Panc1 (cell line): ENCODE data around the gene AQP7. TPM values are rescaled to one million over a fixed set of nuclear protein-coding genes. Genes with fewer than 3 reads are reported as not detected.

ENCODE experiments used
- ATAC-seq: fragments of 200-7000 bp; cut with Tn5 transposase; 2 replicates; pipeline ENCODE4 v1.9.1; 2020; ENCODE audit warnings: mild to moderate bottlenecking, moderate library complexity
- BruUV-seq: library from RNA; stranded (reverse); fragments of 400-500 nt; replicated peaks from 2 replicates; lab custom pipeline; 2021; lab: Mats Ljungman, UMichigan
- CTCF ChIA-PET: fragments of 300-600 bp; sonication (Branson Sonifier 250); formaldehyde crosslinking; loops from one replicate; lab custom pipeline; 2022; ENCODE audit warnings: antibody characterized with exemption; lab: Charles Lee
- POLR2A ChIA-PET: fragments of 300-600 bp; sonication (Branson Sonifier 250); formaldehyde crosslinking; loops from one replicate; lab custom pipeline; 2022; ENCODE audit warnings: antibody characterized with exemption; lab: Charles Lee
- DNase-seq: peaks from one replicate; pipeline ENCODE4 v3.0.0-alpha.2; 2010; ENCODE audit warnings: low read depth, low spot score
- H3K27ac ChIP-seq: 2 replicates; pipeline ENCODE4 v1.5.1; 2011; ENCODE audit warnings: mild to moderate bottlenecking, low read length, inconsistent platforms
- H3K27me3 ChIP-seq: fragments of 200-500 bp; sonication (Bioruptor generic); 2 replicates; pipeline ENCODE4 v1.6.0; 2014; ENCODE audit warnings: low read length, inconsistent platforms; ENCODE audit not compliant: control insufficient read depth, insufficient read depth
- H3K36me3 ChIP-seq: fragments of 200-500 bp; sonication (Bioruptor generic); 2 replicates; pipeline ENCODE4 v1.5.1; 2014; ENCODE audit warnings: inconsistent platforms, mild to moderate bottlenecking, low read length, moderate library complexity; ENCODE audit not compliant: control insufficient read depth, insufficient read depth
- H3K4me1 ChIP-seq: 2 replicates; pipeline ENCODE4 v1.5.1; 2011; ENCODE audit warnings: inconsistent platforms, mild to moderate bottlenecking, low read length, moderate library complexity; ENCODE audit not compliant: control insufficient read depth, insufficient read depth
- H3K4me3 ChIP-seq, 2 experiments: 2 replicates each; pipeline ENCODE4 v1.5.1; 2011 to 2012; ENCODE audit warnings: low read depth in 2 of 2, low read length in 2 of 2, mild to moderate bottlenecking in 2 of 2, inconsistent platforms in 1 of 2, moderate library complexity in 1 of 2
- H3K9me3 ChIP-seq: fragments of 200-500 bp; sonication (Bioruptor generic); 2 replicates; pipeline ENCODE4 v1.5.1; 2014; ENCODE audit warnings: low read depth, mild to moderate bottlenecking, inconsistent platforms, low read length, moderate library complexity; ENCODE audit not compliant: control insufficient read depth, insufficient read depth
- CTCF ChIP-seq: fragments of 450-650 bp; IDR thresholded peaks from 2 replicates; pipeline ENCODE4 v1.5.1; 2017; ENCODE audit warnings: mild to moderate bottlenecking
- POLR2AphosphoS5 ChIP-seq: IDR thresholded peaks from 2 replicates; pipeline ENCODE4 v1.6.1; 2012; ENCODE audit warnings: mild to moderate bottlenecking, low read depth, low read length, moderate library complexity
- REST ChIP-seq, 2 experiments: IDR thresholded peaks; 2 replicates each; pipeline ENCODE4 v1.6.1; 2011 to 2012; ENCODE audit warnings: low read depth in 2 of 2, control low read depth in 1 of 2, low read length in 1 of 2, mild to moderate bottlenecking in 1 of 2, moderate library complexity in 1 of 2; ENCODE audit not compliant: insufficient read depth in 1 of 2
- SIN3A ChIP-seq: IDR thresholded peaks from 2 replicates; pipeline ENCODE4 v1.6.1; 2012; ENCODE audit warnings: low read depth, mild to moderate bottlenecking, low read length, moderate library complexity, borderline replicate concordance; ENCODE audit not compliant: insufficient read depth
- TCF7L2 ChIP-seq: IDR thresholded peaks from 2 replicates; pipeline ENCODE4 v1.6.1; 2011; ENCODE audit warnings: mild to moderate bottlenecking, low read depth, low read length, inconsistent platforms
- in situ Hi-C: cut with HindIII; loops from 2 replicates; pipeline ENCODE4 v1.10.0; 2016; ENCODE audit warnings: low sequenced_read_pairs, low pct_unique_long_range_greater_than_20kb
- intact Hi-C: fragments of 100-400 bp; cut with micrococcal nuclease; formaldehyde crosslinking; loops from one replicate; pipeline ENCODE4 v1.10.0; 2022; ENCODE audit not compliant: unreplicated experiment
- total RNA-seq: library from RNA; stranded (reverse); gene quantifications from one replicate; pipeline ENCODE4 v1.2.1, GENCODE V29; 2021; ENCODE audit not compliant: unreplicated experiment

AQP7 gene
- total RNA-seq, 1 experiment from 2014 or later, result 0.26 TPM

DNA sequence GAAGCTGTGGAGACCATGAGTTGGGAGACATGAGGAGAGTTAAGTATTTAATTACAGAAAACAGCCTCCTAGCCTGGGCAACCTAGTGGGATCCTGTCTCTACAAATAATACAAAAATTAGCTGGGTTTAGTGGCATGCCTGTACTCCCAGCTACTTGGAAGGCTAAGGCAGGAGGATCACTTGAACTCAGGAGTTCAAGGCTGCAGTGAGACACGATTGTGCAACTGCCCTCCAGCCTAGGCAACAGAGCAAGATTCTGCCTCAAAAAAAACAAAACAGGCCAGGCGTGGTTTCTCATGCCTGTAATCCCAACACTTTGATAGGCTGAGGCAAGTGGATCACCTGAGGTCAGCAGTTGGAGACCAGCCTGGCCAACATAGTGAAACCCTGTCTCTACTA is 52.6 kb downstream of the AQP7 start:
- Histone ChIP-seq H3K4me3 (no peak overlapping the region), H3K27me3 (no peaks in the 10 kb centered on the region), H3K9me3 (no peaks in the 10 kb centered on the region), H3K27ac (no peak overlapping the region), H3K36me3 (peaks cover 16% of the 10 kb centered on the region), H3K4me1 (no peaks in the 10 kb centered on the region)
- no peak for TF ChIP-seq CTCF
- TF ChIP-seq TCF7L2, result no peak
- TF ChIP-seq SIN3A, result no peak
- no peak for TF ChIP-seq REST (IDR thresholded peaks at IDR 0.05; ENCODE audit: insufficient read depth in 1 of 2, low read depth in 2 of 2, low read length in 1 of 2)
- TF ChIP-seq POLR2AphosphoS5, result no peak
- intact Hi-C loops (no loop called here), in situ Hi-C loops (no loop called here)
- ATAC-seq, result peak; percentile 55; the same call in 1 of the 2 replicates
- no TSS peak for BruUV-seq
- CTCF ChIA-PET, result interaction anchor here (0.8 kb wide), 1 partner anchor 42 kb away, joined by 6 read pairs; no protein-coding TSS in a partner anchor
- POLR2A ChIA-PET, result no interaction called here
- DNase-seq, result no peak

- ATAC-seq (no peak), DNase-seq (no peak)
- Histone ChIP-seq H3K4me1 (no peaks in the 10 kb centered on the region), H3K36me3 (peaks cover 19% of the 10 kb centered on the region), H3K4me3 (no peak overlapping the region), H3K27ac (no peak overlapping the region), H3K9me3 (no peaks in the 10 kb centered on the region), H3K27me3 (no peaks in the 10 kb centered on the region)
- TF ChIP-seq CTCF (no peak), POLR2AphosphoS5 (no peak), SIN3A (no peak), REST (IDR thresholded peaks at IDR 0.05; ENCODE audit: insufficient read depth in 1 of 2, low read depth in 2 of 2, low read length in 1 of 2) (no peak), TCF7L2 (no peak)
- CTCF ChIA-PET, result no interaction called here
- no TSS peak for BruUV-seq
- intact Hi-C loops, result no loop called here
- in situ Hi-C loops, result no loop called here
- POLR2A ChIA-PET, result no interaction called here
Observed at GRCh38 chr9:33348998-33349397, 53.4 kb downstream of the AQP7 start.
